OCI-LY3 (cell line): Measurements from ENCODE around the gene TMSB15C.
A peak's percentile ranks its signal among the peaks of the same experiment; 100 is the strongest.
"Not testable (repeated sequence)": the region's sequence is repeated elsewhere in the genome, so short reads cannot be mapped to it uniquely, and the experiment has no call there.

ENCODE experiments used
- H2AFZ ChIP-seq: fragments of 200-600, 300-600 bp; shearing (Covaris generic); 2 replicates; pipeline ENCODE4 v1.6.0; 2014; ENCODE audit warnings: antibody characterized with exemption, low read depth, low read length
- H3K27ac ChIP-seq: fragments of 200-600, 300-600 bp; sonication (generic); 2 replicates; pipeline ENCODE4 v1.5.1; 2014; ENCODE audit warnings: mild to moderate bottlenecking, low read length, moderate library complexity, mixed read lengths
- H3K27me3 ChIP-seq: fragments of 200-600, 300-600 bp; sonication (generic); 2 replicates; pipeline ENCODE4 v1.6.1; 2014; ENCODE audit warnings: low read depth, low read length, mixed read lengths
- H3K36me3 ChIP-seq: fragments of 200-600, 300-600 bp; sonication (generic); replicated peaks from 2 replicates; pipeline ENCODE3; 2014; ENCODE audit warnings: low read depth, low read length, mixed read lengths
- H3K4me1 ChIP-seq: fragments of 300-600, 200-600 bp; sonication (generic); 2 replicates; pipeline ENCODE4 v1.6.1; 2014; ENCODE audit warnings: low read length, mixed read lengths
- H3K4me2 ChIP-seq: fragments of 200-600, 300-600 bp; sonication (generic); 2 replicates; pipeline ENCODE4 v1.6.1; 2014; ENCODE audit warnings: low read length, mixed read lengths
- H3K4me3 ChIP-seq: fragments of 300-600, 200-600 bp; sonication (generic); 2 replicates; pipeline ENCODE4 v1.5.1; 2014; ENCODE audit warnings: antibody characterized with exemption, mild to moderate bottlenecking, low read length, moderate library complexity
- H3K79me2 ChIP-seq: fragments of 300-600, 200-600 bp; shearing (Covaris generic); 2 replicates; pipeline ENCODE4 v1.6.1; 2014; ENCODE audit warnings: mild to moderate bottlenecking, low read length, mixed read lengths
- H3K9ac ChIP-seq: fragments of 300-600, 200-600 bp; shearing (Covaris generic); 2 replicates; pipeline ENCODE4 v1.6.0; 2014; ENCODE audit warnings: mild to moderate bottlenecking, low read length, moderate library complexity
- H3K9me3 ChIP-seq: fragments of 200-600, 300-600 bp; shearing (Covaris generic); 2 replicates; pipeline ENCODE4 v1.6.1; 2014; ENCODE audit warnings: low read length, mixed read lengths; ENCODE audit not compliant: insufficient read depth
- H4K20me1 ChIP-seq: fragments of 200-600, 300-600 bp; sonication (generic); 2 replicates; pipeline ENCODE4 v1.6.1; 2016; ENCODE audit warnings: low read length, mixed read lengths; ENCODE audit not compliant: insufficient read depth
- CTCF ChIP-seq: fragments of 200-600, 300-600 bp; sonication (generic); IDR thresholded peaks from 2 replicates; pipeline ENCODE4 v1.5.1; 2014; ENCODE audit warnings: antibody characterized with exemption, low read length, low read depth
- EZH2phosphoT487 ChIP-seq: fragments of 200-600 bp; shearing (Covaris generic); IDR thresholded peaks from 2 replicates; pipeline ENCODE4 v1.6.1; 2018; ENCODE audit warnings: antibody characterized with exemption, mixed run types, low read depth

TMSB15C gene

DNA sequence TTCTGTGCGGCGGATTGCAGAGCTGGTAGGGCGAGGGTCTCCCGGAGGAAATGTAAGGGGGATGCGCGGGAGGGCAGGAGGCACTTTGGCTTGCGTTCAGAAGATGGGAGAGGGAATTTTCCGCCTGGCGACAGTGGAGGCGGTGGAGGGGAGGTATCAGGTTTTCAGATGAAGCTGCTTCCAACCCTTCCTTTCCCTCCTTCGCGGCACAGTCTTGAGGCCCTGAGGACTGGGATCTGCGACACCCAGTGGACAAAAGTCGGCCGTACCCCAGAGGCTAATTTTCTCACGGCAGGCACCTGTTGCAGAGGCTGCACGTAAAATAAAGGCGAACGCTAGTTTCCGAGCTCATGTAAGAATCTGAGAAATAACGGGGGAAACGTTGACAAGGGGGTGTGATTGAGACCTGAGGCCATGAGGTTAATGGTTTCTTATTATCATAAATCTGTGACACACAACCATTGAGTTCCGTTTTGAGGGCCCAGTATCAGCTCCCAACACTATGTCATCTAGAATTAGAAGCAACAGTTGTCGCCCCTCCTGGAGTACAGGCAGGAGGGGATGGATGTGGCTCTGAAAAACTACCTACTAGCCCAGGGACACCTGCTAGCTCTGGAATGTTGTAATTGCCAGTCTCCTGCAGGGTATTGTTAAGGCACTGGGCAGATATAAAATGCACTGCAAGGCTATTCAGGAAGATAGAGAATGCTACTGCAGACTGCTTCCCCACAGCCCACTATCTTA lies 37.4 kb upstream of the TMSB15C start:
- H2AFZ ChIP-seq: 0 out of 2 replicates have a peak overlapping the region, but pooled peaks have one; percentile 47

DNA sequence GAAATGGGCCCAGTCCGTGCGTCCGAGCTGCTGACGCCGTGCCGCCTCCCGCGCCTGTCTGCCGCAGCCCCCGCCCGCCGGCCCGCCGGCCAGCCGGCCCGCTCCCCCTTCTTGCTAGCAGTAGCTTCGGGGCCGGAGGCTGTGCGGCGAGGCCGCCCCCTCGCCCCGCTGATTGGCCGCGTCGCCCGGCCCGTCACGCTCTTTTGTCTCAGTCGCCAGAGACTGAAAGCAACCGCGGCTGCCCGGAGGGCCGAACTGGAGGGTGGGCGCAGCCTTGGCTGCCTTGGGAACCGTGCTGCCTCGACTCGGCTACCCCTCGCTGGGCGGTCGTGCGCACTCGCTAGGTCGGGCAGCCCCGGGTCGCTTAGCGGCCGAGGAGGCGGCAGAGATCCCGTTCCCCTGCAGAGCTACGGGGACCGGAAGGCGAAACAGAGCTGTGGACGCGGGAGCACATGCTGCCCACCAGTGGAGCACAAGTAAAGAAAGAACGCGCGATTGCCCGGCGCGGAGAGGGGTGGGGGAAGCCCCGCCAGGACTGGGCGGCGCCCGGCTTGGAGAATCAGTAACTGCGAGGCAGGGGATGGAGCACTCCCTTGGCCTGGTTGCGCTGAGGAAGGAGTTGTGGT lies 36.4 kb upstream of the TMSB15C start, which contains the start of gene ZCCHC18:
Gene ZCCHC18 (plus strand): TSS at position 198 of the 626 bp plus-strand sequence. CDS start 1,589 bp downstream, outside the sequence.
- TF ChIP-seq CTCF (no peak), EZH2phosphoT487 (no peak)
- Histone ChIP-seq H3K27me3 (no peaks in the 10 kb centered on the region), H2AFZ (peak within 1 kb of the TSS; percentile 47), H3K9me3 (no peaks in the 10 kb centered on the region), H4K20me1 (no peaks in the 10 kb centered on the region), H3K79me2 (no peaks in the 10 kb centered on the region), H3K36me3 (no peaks in the 10 kb centered on the region), H3K9ac (peak within 1 kb of the TSS; percentile 63), H3K4me3 (peak within 1 kb of the TSS; percentile 82), H3K4me1 (peaks cover 19% of the 10 kb centered on the region), H3K27ac (no peak within 1 kb of the TSS), H3K4me2 (peak within 1 kb of the TSS; percentile 98)

More for the DNA sequence above, 37.4 kb upstream of the TMSB15C start:
- no peaks in the 10 kb centered on the region for H4K20me1 ChIP-seq
- peak overlapping the region; percentile 82 for H3K4me3 ChIP-seq
- no peak overlapping the region for H3K27ac ChIP-seq
- H3K4me2 ChIP-seq: peak overlapping the region; percentile 98
- H3K9me3 ChIP-seq: no peaks in the 10 kb centered on the region
- TF ChIP-seq EZH2phosphoT487 (no peak), CTCF (peak; percentile 58)
- H3K79me2 ChIP-seq: no peaks in the 10 kb centered on the region
- H3K4me1 ChIP-seq: peaks cover 29% of the 10 kb centered on the region
- H3K36me3 ChIP-seq: no peaks in the 10 kb centered on the region
- peak overlapping the region; percentile 63; the same call in 1 of the 2 replicates for H3K9ac ChIP-seq
- H3K27me3 ChIP-seq: no peaks in the 10 kb centered on the region

DNA sequence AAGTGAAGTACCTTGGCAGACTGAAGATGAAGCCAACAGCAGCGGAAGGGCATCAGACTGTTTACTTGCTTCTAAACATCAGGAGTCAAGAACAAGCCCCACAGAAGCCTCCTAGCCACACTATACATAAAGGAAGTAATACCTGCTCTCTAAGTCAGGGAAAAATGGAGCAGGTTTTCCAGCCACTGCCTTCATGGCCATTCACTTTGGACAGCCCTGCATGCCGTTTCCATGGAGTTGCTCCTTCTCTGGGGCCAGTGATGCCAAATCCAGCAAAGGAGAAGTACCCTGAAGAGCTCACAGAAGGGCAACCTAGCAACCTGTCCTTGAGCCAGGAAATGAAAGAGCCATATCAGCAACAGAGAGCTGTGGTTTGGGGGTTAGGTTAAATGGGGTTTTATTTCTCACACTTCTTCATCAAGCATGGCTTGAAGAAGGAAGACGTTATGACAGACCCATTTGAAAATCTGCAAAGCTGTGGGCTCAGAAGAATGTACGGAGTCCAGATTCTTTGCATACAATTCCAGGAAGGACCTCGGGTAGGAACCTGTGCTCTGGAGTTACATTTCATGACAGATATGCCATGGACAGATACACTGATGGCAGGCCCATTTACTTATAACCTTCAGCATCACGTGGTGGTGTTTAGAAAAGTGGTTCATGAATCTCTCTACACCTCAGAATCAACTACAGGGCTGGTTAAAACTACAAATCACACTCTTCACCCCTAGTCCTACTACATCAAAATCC lies 34.6 kb upstream of the TMSB15C start:
- not testable (repeated sequence) for H3K4me3 ChIP-seq, H3K27ac ChIP-seq, H3K9me3 ChIP-seq, H4K20me1 ChIP-seq, H3K79me2 ChIP-seq, H3K9ac ChIP-seq, H3K36me3 ChIP-seq, H2AFZ ChIP-seq, H3K27me3 ChIP-seq
- Histone ChIP-seq H3K4me1 (peaks cover 13% of the 10 kb centered on the region), H3K4me2 (0 out of 2 replicates have a peak overlapping the region, but pooled peaks have one; percentile 15)

DNA sequence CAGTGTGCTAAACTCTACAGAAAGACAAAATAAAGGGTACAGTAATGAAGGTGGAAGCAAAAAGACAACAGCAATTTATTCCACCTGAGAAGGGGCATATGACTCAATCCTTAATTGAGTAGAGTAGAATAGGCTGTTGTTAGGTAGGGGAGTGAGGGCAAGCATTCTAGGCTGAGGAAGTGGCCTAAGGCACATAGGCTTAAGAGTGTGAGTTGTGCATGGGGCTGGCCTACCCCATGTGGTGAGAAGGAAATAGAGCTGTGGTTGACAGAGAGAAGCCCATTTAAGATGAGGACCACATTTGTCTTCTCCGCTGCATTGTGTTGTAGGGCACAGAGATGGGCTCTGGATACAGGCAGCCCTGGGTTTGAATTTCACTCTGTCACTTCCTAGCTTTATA lies 32.9 kb upstream of the TMSB15C start:
- no peak overlapping the region for H2AFZ ChIP-seq
- no peaks in the 10 kb centered on the region for H3K9me3 ChIP-seq
- no peak for TF ChIP-seq EZH2phosphoT487
- TF ChIP-seq CTCF: no peak
- H3K4me1 ChIP-seq: peaks cover 13% of the 10 kb centered on the region
- H3K4me3 ChIP-seq: no peak overlapping the region
- no peaks in the 10 kb centered on the region for H4K20me1 ChIP-seq
- H3K79me2 ChIP-seq: no peaks in the 10 kb centered on the region
- H3K27me3 ChIP-seq: no peaks in the 10 kb centered on the region
- no peak overlapping the region for H3K4me2 ChIP-seq
- H3K27ac ChIP-seq: no peak overlapping the region
- no peak overlapping the region for H3K9ac ChIP-seq
- H3K36me3 ChIP-seq: no peaks in the 10 kb centered on the region
